HPDE6-E6E7 (cell line): ENCODE measurements around the gene PRRC2C.
"Not testable (repeated sequence)": the region's sequence is repeated elsewhere in the genome, so short reads cannot be mapped to it uniquely, and the experiment has no call there.

Experiments
- DNase-seq: peaks from one replicate; pipeline ENCODE4 v3.0.0; 2011; ENCODE audit warnings: missing footprints; ENCODE audit errors: extremely low spot score

PRRC2C gene

DNA sequence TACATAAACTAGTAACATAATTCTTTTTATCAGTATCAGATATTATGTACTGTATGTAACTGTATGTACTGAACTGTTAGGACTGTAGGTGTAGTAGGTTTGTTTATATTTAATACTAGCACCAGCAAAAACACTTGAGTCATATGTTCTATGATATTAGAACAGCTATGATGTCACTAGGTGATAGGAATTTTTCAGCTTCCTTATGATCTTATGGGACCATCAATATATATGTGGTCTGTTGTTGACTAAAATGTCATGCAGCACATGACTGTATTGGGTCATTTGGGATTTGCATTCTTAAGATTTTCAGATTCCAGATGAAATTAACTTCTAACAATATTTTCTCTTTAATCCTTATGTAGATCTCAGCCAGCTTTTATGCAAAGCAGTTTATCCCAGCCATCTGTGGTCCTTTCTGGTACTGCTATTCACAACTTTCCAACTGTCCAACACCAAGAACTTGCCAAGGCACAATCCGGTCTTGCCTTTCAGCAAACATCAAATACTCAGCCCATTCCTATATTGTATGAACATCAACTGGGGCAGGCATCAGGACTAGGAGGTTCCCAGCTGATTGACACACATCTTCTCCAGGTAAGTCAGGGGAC is 98.4 kb downstream of the PRRC2C start:
- no peak for DNase-seq

DNA sequence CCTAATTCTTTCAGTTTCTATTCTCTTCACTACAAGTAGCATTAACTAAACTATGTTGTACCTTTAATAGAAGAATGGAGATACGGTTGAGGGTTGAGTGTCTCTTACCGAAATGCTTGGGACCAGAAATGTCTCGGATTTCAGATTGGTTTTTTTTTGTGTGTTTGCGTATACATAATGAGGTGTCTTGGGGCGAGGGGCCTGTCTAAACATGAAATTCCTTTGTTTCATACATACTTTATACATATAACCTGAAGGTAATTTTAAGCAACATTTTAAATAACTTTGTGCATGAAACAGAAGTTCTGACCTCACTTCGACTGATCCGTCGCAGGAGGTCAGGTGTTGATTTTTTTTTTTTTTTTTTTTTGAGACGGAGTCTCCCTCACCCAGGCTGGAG is 100.4 kb downstream of the PRRC2C start:
- DNase-seq: no peak

DNA sequence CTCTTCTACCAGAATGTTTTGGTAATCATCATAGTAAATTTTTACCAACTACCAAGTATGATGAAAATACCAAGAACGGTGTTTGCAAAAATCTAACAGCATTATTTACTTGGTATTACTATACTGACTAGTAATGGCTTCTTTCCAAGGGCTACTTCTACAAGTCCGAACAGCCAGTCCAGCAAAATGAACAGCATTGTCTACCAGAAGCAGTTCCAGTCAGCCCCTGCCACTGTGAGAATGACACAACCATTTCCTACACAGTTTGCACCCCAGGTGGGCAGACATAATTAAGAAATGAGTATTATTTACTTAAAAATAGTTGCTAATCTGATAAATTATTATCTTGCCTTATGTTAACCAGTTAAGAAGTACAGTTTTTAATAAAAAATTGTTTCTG is 102.9 kb downstream of the PRRC2C start:
- DNase-seq: no peak

DNA sequence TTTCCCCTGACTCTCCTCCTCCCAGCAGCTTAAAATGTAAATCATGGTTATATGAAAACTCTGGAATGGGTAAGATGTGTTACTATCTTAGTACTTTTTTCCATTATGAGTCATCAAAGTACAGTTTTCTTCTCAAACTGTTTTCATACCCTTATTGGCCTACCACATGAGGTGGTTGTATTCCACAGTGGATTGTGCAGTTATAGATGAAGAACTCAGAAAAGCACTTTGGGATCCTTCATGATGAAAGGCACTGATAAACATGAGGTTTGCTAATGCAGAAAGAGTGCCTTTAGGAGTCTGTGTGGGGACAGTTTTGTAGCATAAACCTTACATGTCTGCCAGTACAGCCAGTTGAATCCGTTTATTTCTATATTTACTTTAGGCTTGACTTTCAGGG is 104.7 kb downstream of the PRRC2C start:
- no peak for DNase-seq

DNA sequence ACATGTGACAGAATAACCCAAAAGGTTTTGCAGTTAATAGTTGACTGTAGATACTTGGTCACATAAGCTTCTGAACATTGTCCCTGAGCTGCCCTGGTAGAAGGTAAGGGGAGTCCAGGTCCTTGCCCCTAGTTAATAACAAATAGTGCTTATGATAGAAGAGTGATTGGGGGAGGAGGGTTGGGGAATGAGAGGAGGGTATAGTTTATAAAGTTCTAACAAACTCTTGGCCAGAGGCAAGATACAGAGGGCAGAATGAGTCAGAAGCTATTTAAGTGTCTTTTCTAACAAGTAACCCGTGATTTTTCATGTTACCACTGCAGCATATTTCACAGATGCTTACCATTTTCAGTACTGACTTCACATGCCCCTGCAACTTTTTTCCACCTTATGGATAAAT is 110.0 kb downstream of the PRRC2C start:
- no peak for DNase-seq

DNA sequence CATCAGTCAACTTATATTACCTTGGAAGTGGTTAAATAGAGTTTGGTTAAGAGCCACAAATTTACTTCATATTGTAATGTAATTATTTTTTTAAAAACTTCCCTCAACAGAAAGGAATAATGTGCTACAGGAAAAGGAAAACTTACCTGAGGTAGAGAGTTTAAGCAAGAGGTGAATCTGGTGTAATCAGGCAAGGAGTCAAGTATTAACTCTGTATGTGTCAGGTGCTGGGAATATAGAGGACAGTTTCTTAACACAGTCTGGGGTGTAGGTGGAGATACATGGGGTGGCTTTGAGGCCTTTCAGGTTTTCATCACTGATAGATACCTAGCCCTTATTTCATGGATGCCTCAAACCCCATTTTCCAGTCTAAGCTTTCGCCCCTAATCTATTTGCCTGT is 110.8 kb downstream of the PRRC2C start:
- DNase-seq: no peak

DNA sequence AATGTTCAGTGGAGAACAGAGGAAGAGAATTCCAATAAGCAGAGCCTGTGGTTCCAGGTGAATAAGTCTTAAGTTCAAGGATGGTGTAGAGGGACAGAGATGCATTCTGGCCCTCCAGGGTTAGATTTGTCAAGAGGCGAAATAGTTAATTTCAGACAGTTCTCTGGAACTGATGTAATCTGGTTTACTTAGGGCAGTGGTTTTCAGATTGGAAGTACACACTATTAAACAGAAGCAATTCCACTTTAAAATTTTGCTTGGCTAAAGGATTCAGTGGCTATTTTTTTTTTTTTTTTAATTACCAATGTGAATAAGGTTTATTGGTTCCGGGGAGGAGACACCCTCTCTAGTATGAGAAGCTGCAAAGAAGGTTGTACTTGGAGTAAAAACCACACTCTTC is 111.4 kb downstream of the PRRC2C start:
- no peak for DNase-seq

DNA sequence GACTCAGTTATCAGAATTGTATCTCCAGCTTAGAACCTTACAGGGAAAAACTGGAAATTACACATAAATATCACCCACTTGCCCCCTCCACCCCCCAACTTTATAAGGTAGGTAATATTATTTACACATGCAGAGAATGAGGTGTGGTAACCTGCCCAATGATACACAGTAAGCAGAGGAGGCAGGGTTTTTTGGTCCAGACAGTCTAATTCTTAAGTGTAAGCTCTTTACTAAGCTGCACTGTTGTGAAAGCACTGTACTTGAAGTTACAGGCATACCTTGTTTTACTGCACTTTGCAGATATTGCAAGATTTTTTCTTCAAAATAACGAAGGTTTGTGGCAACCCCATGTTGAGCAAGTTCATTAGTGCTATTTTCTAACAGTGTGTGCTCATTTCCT is 111.9 kb downstream of the PRRC2C start:
- no peak for DNase-seq

DNA sequence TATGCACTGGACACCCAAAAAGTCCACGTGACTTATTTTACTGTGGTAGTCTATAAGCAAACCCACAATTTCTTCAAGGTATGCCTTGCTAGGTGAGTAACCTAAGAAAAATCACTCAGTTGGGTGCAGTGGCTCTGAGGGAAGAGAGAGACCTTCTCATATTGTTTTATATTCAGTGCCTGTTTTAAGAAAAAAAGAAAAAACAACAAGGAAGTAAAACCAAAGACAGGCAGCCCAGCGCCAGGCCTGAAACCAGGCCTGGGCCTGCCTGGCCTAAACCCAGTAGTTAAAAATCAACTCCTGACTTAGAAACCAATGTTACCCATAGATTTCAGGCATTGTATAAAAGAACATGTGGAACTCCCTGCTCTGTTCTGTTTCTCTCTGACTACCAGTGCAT is 115.0 kb downstream of the PRRC2C start:
- DNase-seq: not testable (repeated sequence)

DNA sequence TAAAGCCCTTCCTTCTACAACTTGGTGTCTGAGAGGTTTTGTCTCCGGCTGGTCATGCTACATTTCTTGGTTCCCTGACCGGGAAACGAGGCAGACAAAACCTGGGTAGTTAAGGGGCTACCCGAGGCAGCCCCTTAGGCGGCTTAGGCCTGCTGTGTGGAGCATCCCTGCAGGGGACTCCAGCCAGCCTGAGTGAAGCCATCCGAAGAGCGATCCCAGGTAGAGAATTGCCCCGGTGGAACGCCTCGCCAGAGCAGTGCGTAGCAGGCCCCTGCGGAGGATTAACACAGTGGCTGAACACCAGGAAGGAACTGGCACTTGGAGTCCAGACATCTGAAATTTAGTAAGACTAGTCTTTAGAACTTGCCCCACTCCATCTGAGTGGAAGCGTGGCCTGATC is 115.5 kb downstream of the PRRC2C start:
- DNase-seq: no peak

DNA sequence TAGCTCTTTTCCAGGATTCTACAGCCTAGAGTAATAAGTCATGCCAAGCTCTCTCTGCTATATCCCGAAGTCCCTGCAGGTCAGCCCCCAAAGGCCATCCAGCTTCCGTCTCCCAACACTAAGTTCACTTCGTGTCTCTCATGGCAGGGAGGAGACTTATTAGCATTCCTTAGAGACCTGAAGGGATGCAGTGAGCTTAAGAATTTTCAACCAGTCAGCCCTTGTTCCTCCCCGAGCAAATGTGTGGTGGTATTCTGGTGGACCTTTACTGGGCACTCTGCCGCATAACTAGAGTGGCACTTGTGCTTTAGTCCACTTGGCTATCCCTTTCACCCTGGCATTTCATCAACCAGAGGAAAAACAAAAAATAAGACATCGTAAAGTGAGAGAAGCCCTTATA is 117.7 kb downstream of the PRRC2C start:
- not testable (repeated sequence) for DNase-seq

DNA sequence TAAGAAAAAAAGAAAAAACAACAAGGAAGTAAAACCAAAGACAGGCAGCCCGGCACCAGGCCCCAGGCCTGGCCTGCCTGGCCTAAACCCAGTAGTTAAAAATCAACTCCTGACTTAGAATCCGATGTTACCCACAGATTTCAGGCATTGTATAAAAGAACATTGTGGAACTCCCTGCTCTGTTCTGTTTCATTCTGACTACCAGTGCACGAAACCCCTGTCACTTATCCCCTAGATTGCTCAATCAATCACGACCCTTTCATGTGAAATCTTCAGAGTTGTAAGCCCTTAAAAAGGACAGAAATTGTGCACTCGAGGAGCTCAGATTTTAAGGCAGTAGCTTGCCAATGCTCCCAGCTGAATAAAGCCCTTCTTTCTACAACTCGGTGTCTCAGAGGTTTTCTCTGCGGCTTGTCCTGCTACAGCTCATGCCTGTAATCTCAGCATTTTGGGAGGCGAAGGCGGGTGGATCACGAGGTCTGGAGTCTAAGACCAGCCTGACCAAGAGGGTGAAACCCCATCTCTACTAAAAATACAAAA is 121.1 kb downstream of the PRRC2C start:
- no peak for DNase-seq

DNA sequence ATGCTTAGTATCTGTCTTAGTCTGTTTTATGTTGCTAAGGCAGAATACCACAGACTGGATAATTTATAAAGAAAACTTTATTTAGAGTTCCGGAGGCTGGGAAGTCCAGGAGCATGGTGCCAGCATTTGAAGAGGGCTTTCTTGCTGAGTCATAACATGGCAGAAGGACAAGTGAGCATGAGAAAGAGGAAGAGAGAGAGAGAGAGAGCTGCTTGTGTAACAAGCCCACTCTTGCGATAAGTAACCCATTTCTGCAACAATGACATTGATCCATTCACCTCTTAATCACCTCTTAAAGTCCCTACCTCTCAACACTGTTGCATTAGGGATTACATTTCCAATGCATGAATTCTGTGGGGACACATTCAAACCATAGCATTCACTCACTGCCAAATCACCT is 125.1 kb downstream of the PRRC2C start:
- DNase-seq: no peak

DNA sequence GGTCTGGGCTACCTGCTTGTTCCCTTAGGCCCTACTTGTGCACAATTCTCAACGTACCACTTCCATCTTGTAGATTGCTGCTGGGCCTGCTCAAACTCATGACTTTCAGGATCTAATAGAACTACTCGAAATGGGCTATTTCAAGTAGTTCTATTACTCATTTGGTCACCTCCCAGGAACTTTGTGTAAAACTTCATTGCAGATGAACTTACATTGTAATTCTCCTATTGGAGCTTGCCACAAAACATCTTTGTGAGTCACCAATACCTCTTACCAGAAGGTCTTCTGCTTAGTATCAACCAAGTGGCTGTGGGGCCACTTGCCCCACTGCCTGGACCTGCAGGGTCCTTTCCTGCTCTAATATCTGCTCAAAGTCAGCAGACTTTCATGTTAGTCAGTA is 126.0 kb downstream of the PRRC2C start:
- DNase-seq: no peak

DNA sequence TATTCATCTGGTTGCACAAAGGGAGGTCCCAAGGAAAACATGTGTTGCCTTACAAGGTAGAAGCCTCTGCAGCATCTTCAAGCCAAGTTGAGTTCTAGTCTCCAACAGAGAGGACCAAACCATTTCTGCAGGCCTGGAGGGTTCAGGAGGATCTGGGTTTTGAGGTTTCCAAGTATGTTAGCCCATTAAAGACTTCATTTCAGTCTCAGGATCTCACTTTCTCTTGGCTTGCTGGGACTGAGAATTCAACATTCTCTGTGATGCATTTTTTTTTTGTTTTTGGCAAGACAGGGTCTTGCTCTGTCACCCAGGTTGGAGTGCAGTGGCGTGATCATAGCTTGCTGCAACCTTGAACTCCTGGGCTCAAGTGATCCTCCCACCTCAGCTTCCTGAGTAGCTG is 128.0 kb downstream of the PRRC2C start:
- no peak for DNase-seq

DNA sequence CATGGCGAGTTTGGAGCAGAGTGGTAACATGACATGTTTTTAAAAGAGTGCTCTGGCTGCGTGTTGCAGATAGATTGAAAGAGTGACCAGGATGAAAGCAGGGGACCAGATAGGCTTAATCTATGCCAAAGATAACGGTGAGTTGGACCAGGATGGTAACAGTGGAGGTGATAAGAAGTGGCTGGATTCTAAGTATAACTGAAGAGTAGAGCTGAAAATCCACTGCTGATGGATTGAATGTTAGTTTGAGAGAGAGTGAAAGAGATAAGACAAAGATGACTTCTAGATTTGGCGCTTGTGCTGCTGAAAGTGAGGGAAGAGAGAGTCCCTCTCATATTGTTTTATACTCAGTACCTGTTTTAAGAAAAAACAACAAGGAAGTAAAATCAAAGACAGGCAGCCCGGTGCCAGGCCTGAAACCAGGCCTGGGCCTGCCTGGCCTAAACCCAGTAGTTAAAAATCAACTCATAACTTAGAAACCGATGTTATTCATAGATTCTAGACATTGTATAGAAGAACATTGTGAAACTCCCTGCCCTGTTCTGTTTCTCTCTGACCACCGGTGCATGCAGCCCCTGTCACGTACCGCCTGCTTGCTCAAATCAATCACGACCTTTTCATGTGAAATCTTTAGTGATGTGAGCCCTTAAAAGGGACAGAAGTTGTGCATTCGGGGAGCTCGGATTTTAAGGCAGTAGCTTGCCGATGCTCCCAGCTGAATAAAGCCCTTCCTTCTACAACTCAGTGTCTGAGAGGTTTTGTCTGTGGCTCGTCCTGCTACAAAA is 130.0 kb downstream of the PRRC2C start:
- DNase-seq: not testable (repeated sequence)

DNA sequence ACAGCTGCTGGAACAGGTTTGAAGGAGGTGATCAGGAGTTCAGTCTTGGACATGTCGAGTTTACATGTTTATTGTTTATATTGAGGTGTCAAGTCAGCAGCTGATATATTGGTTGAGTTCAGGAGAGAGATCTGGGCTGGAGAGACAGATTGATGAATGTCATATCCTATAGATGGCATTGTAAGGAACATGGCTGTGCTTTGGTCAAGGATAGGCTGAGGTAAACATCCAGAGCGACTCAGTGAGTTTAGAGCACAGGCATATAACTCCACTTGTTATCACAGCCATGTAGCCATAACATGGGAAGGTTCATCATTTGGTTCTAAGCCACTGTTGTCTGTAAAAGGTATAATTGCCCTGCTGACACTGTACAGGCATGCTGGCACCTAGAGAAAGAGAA is 131.3 kb downstream of the PRRC2C start:
- no peak for DNase-seq

DNA sequence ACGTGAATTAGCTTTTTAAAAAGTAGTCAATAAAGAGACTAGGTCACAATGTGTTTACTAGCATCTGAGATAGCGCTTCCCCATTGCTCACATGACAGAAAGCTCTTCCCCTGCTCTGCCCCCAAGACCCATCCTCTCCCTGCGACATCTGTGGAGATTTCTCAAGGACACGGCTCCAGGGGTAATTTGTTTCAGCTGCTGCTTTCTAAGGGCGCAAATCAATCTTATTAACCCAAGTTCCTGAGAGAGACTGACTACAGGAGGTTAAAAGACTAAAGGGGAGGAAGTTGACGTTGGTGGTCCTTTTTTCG is 136.8 kb downstream of the PRRC2C start, which contains the start of gene MYOCOS:
MYOCOS (plus strand) TSS at position 92 of the 311 bp plus-strand sequence. CDS start 1,641 bp downstream, outside the sequence.
- no peak for DNase-seq

DNA sequence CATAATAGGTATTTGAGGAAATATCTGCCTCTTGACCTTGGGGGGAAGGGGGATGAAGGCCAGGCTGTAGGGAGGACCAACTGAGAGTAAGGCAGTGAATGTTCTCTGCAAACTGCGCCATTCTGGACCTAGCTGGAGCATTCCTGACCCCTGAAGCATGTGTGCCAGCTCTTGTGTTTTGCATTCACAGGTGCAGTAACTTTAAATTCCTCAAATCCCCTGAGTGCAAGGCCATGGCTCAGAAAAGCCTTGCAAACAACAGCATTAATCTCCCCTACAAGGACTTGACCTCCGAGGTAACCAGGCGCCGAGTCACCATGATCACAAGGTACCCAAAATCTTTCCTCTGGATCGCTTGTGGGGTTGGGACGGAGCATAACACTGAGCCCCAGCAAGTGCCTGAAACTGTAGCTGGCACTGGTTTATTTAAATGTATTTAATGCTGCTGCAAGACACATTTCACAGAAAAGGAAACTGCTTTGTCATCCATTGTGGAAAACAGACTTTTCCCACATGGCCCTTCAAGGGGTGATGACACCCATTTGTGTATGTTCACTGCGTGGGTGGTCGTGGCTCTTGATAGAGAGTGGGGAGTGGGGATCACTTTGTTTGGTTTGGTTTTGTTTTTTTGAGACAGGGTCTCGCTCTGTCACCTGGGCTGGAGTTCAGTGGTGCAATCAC is 138.5 kb downstream of the PRRC2C start:
- DNase-seq: no peak

DNA sequence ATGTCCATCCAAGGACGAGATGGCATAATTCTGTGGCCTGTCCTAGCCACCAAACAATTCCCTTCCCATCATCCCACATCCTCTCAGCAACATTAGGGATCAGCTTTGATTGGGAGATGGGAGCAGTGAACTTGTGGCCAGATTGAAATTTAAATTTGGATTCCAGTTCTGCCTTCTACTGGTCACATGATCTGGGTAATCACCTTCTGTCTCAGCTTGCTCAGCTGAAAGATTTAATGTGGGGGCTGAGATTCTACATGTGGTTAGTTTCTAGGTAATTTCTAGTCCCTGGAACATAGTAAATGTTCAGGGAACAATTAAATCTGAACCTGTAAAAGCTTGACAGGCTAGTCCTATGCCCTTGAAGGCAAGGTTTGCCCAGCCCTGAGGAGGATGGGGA is 139.9 kb downstream of the PRRC2C start:
- no peak for DNase-seq

DNA sequence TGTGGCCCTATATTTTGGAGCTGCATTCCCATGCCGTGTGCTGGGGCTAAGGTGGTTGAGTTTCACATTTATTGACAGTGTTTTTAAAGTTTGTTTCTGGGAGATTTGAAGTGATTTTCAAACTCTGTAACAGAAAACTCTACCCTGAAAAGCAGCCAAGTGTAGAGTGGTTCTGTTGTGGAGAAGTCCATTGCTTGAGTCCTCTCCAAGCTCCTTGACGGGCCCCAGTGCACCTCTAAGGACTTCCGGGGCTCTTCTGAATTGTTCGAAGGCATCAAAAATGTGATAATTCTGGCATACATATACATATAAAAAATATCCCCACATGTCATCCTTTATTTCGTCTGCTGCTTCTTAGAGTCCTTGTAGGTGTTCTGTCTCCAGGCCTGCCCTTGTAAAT is 141.7 kb downstream of the PRRC2C start:
- DNase-seq: no peak

DNA sequence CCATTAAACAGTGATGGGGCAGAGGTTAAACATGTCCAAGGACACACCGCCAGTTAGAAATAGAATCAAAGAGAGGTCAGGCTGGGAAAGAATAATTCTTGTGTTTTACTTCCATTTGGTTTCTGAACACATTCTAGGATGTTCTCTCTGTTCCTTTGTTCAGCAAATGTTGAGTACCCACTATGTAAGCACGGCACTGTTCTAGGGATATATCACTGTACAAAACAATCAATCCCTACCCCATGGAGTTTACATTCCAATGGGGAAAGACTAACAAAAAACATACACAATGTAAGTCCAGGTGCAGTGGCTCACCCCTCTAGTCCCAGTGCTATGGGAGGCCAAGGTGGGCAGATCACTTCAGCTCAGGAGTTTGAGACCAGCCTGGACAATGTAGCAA is 142.9 kb downstream of the PRRC2C start:
- DNase-seq: no peak

DNA sequence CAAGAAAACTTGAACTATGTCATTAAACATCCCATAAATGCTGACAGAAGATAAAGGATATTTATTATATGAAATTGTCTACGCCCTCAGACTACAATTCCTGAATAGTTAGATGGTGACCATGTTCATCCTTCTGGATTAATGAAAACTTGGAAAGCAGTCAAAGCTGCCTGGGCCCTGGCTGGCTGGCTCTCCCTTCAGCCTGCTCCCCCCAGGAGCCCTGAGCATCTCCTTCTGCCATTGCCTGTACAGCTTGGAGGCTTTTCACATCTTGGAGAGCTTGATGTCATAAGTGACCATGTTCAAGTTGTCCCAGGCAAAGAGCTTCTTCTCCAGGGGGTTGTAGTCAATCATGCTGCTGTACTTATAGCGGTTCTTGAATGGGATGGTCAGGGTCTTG is 150.3 kb downstream of the PRRC2C start:
- DNase-seq: no peak
